Activated CD8-positive, alpha-beta memory T cell treated with anti-CD3 and anti-CD28 coated beads for 4 hours (primary cell): ENCODE measurements around the gene DPY19L3.
"Not testable (repeated sequence)": the region's sequence is repeated elsewhere in the genome, so short reads cannot be mapped to it uniquely, and the experiment has no call there.

Experiments
- DNase-seq, 2 donors: peaks; one replicate each; pipeline ENCODE4 v3.0.0-alpha.2; 2020; ENCODE audit warnings: low read depth in 2 of 2

Gene DPY19L3, protein sequence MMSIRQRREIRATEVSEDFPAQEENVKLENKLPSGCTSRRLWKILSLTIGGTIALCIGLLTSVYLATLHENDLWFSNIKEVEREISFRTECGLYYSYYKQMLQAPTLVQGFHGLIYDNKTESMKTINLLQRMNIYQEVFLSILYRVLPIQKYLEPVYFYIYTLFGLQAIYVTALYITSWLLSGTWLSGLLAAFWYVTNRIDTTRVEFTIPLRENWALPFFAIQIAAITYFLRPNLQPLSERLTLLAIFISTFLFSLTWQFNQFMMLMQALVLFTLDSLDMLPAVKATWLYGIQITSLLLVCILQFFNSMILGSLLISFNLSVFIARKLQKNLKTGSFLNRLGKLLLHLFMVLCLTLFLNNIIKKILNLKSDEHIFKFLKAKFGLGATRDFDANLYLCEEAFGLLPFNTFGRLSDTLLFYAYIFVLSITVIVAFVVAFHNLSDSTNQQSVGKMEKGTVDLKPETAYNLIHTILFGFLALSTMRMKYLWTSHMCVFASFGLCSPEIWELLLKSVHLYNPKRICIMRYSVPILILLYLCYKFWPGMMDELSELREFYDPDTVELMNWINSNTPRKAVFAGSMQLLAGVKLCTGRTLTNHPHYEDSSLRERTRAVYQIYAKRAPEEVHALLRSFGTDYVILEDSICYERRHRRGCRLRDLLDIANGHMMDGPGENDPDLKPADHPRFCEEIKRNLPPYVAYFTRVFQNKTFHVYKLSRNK

DNA sequence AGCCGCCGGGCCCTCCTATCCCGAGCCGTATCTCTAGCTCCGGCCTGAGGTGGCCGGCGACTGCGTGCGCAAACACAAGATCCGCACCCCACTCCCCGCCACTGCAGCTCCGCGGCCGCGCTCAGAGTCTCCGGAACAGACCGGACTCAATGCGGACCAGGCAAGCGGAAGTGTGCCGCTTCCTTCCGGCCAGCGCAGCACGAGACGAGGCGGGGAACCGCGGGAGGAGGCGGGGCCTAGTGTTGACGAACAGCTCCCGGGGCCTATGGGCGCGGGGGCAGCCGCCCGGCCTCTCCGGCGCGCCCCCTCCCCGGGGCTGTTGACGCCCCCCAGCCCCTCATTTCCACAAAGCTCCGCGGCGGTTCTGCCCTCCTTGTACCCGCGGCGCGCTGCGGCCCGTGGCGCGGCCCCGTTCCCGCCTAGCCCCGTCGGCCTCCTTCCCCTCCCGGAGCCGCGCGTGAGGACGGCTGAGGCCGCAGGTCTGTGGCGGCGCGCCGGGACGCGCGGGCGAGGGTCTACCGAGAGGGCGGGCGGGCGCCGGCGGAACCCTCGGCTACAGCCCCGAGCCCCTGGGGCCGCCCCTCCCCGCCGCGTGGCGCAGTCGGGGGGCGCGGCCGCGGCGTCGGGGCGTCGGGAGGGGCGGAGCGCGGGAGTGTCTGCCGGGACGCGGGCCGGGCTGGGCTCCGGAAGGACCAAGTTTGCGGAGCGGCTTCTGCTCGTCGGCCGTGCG, at the start of gene DPY19L3:
DPY19L3 (plus strand) TSS at position 340 of the 730 bp plus-strand sequence. CDS start 2,484 bp downstream, outside the sequence.
- peak; percentile 81 to 84 for DNase-seq

DNA sequence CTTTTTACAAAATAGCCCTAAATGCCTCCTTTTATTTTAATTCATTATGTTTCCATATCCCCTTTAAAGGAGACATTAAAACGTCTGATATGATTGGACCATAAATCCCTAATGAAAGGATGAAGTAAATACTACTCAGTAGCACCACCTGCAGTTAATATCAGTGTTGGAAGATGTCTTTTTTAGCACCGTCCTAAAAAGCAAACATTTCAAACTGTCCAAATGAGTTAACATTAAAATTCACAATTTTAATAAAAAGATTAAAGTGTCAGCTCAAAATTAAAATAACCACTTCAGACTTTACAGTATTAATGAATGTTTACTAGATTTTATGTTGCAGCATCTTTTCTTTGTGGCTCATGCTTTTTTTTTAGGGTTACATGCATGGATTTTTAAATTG, 47.9 kb upstream of the DPY19L3 start:
- no peak for DNase-seq

DNA sequence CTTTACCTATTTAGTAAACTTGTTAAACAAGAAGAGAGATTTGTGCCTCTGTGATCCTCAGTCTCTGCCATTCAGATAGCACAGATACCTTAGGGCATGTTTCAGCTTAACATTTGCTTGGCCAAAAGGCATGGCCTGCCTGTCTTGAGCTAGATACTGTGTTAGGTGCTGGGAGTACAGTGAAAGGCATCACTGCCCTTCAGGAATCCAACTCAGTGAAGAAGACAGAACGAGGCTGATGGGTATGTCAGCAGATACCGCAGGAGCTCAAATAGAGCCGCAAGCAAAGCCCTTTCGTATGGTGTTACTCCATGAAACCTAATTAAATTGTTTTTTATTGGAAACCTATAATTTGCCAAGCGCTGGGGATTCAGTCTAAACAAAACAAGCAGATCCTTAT, 47.2 kb upstream of the DPY19L3 start:
- no peak for DNase-seq

DNA sequence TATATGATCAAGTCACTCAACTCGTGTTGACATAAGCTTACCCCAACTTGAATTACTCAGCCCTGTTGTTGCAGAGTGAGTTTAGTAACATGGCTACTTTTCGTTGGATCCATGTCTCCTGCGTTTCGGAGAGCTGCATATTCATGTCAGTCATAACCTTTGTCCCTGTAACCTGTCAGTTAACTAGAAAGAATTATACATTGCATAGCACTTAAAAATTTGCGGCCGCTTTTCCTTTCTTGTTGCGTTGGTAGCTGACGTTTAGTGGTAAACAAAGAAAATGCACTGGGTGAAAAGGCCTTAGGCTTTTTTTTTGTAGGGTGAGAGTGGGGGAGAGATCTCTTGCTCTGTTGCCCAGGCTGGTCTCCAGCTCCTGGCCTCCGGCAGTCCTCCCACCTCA, 46.0 kb upstream of the DPY19L3 start:
- DNase-seq, result no peak

DNA sequence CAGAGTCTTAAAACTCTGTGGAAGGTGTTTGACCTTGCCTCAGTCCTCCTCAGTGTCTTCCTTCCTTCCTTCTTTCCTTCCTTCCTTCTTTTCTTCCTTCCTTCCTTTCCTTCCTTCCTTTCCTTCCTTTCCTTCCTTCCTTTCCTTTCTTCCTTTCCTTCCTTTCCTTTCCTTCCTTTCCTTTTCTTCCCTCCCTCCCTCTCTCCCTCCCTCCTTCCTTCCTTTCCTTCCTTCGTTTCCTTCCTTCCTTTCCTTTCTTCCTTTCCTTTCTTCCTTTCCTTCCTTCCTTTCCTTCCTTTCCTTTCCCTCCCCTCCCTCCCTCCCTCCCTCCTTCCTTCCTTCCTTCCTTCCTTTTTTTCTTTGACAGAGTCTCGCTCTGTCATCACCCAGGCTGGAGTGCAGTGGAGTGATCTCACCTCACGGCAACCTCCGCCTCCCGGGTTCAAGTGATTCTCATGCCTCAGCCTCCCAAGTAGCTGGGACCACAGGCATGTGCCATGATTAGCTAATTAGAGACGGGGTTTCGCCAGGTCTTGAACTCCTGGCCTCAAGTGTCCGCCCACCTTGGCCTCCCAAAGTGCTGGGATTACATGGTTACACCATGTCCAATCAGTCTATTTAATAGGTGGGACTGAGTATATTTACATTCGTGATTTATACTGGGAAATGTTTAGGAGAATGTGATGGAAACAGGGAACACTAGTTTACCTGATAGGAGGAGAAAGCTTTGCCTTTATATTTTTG, 43.8 kb upstream of the DPY19L3 start:
- DNase-seq, result no peak

DNA sequence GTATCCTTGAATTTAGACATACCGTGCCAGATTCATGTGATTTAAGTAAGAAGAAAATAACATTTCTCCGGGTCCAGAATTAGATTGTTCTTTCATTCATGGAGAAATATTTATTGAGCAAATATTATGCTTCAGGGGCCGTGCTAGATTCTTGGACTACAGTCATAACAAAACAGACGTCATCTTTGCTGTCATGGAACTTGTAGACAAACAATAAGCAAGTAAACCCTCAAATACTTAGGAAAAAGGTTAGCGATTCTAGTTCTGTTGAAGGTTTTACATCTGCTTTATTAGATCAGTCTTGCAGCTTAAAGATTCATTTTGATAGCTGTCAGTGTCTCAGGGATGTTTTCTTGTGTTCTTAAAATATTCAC, 43.3 kb upstream of the DPY19L3 start:
- DNase-seq, result no peak

DNA sequence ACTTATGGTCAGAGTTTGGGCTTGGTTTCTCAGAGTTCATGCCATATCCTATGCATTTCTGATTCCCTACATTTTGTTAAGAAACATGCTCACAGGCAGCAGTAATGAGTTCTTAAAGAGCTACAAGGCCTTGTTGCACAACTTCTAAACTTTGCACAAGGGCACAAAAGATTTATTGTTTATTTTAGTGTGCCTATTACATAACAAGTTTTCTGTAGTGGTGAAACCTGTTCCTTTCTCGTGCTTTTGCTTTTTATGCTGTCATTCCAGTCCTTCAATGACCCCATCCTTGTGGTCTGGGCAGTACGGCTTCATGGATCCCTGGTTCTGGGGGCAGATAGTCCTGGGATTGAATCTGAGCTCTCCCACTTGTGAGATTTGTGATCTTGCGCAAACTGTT, 42.4 kb upstream of the DPY19L3 start:
- no peak for DNase-seq

DNA sequence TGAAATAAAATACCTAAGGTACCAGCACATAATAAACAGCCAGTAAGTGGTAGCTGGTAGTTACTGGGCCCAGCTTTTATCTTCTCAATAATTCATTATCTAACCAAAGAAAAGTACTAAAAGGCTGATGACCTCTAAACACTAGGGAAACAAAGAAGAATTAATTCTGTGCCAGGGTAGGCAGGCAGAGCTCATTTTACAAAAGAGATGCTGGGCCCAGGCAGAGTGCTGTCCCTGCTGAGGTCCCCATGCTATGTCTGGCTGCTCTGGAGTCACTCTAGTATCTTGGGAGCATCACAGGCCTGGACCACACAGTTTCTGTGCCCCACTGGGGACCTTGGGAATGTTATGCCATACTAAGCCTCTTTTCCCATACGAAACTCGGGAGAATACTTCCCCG, 41.9 kb upstream of the DPY19L3 start:
- no peak for DNase-seq

DNA sequence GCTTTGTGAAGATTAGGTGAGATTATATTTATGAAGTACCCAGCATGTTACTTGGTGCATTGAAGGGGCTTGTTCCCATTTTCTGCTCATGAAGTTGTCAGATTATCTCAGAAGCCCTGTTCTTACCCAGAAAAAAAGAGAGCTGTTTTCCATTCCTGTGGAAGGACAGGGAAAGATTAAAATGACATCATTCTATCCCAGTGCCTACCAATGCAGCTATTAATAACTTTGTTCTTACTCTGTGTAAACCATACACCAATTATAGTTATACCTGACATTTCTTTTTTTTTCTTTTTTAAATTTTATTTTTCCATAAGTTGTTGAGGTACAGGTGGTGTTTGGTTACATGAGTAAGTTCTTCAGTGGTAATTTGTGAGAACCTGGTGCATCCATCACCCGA, 41.5 kb upstream of the DPY19L3 start:
- no peak for DNase-seq

DNA sequence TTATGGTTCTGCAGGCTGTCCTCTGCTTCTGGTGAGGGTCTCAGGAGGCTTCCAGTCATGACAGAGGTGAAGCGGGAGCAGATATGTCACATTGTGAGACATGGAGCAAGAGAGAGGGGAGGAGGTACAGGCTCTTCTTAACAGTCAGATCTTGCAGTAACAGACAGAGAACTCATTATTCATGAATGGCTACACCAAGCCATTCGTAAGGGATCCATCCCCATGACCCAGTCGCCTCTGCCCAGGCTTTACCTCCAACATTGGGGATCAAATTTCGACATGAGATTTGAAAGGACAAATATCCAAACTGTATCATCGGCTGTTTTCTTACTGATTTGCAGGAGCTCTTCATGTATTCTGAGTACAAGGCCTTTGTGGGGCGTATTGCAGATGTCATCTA, 38.5 kb upstream of the DPY19L3 start:
- DNase-seq, result no peak

DNA sequence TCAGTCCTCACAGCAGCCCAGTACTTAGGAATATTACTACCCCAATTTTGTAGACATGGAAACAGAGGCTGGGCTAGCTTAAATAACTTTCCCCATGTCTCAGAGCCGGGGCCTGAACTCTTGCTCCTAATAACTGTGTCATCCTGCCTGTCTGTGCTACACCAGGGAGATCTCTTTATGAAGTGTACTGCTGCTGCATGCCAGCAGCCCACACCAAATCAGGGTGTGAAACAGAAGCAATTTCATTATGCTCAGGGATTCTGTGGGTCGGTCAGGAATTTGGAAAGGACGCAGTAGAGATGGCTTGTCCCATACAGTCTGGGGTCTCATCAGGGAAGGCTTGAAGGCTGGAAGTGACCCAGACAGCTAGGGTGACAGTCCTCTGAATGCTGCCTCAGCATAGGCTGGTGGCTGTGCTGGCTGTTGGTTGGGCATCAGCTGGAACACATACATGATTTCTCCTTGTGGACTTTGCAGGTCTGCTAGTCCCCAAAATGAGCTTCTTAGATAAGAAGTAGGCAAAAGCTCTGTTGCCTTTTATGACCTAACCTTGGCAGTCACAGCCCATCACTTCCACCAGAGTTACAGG, 37.5 kb upstream of the DPY19L3 start:
- DNase-seq, result no peak

DNA sequence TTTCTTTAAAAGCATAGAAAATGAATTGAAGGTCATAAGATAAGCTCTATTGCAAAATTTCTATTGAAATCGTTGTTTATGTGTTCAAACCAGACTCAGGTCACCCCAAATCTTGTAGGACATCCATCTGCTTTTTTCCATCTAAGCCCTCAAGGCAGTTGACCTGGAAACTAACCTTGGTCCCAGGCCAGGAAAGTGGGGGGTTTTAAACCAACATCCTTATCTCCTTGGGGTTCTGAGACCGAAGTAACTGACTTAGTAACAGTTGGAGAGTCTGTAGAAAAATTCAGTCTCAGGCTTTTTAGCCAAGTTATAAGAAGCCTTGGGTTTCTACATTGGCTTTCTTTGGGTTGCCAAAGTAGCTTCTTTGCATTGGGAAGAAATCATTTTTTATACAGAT, 36.8 kb upstream of the DPY19L3 start:
- no peak for DNase-seq

DNA sequence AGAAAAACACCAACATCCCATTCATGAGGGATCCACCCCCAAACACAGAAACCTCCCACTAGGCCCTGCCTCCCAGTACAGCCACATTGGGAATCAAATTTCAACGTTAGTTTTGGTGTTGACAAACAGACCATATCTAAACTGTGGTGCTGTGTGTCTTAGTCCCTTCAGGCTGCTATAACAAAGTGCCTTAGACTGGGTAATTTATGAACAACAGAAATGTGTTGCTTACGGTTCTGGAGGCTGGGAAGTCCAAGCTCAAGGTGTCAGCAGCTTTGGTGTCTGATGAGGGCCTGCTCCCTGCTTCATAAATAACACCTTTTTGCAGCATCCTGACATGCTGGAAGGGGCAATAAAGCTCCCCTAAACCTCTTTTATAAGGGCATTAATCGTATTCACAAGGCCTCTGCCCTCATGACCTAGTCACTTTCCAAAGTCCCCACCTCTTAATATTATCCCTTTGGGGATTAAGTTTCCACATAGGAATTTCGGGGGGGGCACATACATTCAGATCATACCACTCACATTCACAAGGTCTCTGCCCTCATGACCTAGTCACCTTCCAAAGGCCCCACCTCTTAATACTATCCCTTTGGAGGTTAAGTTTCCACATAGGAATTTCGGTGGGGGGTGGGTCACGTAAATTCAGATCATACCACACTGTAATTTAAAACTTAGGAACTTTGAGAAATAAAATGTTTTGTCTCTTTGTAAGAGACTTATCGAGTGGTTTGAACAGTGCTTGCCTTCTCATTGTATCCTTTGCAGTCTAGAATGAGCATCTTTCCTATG, 32.6 kb upstream of the DPY19L3 start:
- no peak for DNase-seq

DNA sequence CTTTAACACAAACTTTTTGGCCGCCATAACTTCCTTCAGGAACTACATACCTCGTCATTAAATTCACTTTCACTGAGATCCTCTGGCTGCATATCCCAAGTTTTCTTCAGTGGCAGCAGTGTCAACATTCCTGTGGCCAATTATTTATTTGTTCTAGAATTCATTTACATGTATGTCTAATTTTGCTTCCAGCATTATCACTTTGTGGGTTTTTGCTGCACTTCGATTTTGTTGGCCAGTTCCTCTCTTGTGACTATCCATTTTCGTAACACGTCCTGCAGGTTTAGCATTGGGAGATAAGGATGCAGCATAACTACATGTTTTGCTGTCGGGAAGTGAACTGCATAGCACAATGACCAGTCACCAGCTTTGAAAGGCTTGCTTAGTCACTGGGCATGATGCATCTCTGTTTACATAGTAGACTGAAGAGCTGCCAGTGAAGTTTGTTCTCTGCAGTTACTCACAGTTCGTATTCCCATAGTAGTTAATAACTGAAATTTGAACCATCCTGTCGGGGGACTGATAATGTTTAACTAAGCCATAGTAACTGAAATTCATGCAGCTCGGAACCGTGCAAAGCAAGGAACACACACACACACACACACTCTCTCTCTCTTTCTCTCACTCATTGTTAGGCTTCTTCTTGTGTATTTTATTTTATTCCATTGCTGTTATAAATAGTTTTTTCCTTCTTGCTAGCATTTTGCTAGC, 31.8 kb upstream of the DPY19L3 start:
- DNase-seq, result no peak

DNA sequence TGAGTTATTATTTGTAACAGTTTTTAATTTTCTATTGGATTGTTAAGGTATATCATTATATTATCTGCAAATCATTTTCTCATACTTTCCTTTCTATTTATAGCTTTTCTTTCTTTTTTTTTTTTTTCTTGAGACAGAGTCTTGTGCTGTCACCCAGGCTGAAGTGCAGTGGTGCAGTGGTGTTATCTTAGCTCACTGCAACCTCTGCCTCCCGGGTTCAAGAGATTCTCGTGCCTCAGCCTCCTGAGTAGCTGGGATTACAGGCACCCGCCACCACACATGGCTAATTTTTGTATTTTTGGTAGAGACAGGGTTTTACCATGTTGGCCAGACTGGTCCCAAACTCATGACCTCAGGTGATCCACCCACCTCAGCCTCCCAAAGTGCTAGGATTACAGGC, 31.2 kb upstream of the DPY19L3 start:
- not testable (repeated sequence) for DNase-seq

DNA sequence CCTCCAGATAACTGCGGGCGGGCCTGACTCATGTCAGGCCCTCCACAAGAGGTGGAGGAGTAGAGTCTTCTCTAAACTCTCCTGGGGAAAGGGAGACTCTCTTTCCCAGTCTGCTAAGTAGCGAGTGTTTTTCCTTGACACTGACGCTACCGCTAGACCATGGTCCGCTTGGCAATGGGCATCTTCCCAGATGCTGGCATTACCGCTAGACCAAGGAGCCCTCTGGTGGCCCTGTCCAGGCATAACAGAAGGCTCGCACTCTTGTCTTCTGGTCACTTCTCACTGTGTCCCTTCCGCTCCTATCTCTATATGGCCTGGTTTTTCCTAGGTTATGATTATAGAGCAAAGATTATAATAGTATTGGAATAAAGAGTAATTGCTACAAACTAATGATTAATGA, 28.5 kb upstream of the DPY19L3 start:
- DNase-seq, result not testable (repeated sequence)

DNA sequence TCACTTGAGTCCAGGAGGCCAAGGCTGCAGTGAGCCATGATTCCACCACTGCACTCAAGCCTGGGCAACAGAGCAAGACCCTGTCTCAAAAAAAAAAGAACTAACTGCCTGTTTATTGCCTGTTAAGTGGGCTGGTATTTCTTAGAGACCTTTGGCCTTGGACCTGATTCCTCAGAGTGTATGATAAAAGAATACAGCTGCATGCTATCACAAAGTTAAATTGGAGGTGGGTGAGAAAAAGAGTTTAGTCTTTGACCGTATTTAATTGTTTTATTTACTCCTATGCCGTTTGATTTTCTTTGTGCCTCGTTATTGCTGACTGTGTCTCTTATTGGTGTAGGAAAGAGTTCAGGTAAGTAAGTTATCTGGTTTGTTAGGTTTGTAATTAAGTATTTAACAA, 25.3 kb upstream of the DPY19L3 start:
- DNase-seq, result no peak

DNA sequence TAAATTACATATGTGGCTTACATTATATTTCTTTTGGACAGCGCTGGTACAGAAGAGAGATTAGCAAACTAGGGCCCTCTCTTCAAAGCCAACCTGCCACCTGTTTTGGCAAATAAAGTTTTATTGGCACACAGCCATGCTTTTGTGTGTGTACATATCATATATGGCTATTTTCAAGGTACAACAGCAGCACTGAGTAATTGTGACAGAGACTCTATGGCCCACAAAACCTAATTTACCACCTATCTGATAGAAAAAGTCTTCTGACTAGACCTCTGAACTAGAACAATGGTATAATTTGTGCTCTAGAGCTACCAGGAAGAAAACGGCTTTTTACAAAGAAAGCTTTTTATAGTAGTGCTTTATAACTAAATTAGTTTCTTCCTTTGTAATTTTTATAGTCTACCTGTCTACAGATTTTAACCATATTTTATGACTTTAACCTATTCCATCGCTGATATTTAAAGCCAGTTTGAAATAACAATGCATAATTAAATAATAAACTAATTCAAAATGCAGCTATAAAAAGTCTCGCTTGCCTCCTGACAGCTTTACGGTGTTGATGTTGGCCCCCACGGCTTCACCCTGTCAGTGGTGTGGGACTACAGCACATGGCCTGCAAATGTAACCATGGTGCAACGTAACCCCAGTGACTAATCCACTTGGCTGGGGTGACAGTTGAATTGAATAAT, 17.7 kb upstream of the DPY19L3 start:
- DNase-seq, result no peak

DNA sequence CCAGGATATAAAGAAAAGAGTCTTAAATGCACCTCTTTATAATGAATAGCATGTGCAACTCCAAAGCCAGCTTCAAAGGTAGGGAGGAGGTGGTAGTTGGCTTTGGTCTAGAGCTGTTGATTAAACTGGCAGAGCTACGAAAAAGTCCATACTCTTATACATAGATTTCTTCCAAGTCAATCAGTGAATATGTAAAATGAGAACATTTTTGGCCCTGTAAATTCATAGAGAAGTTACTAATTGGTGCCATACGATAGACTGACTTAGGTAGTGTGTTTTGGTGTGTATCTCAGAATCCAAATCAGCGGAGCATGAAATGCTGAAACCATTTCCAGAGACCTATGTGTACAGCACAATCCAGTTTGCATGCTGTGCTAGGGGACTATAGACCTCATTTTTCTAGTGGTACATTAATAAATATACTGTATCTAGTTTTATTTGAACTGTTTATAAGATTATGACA, 17.1 kb upstream of the DPY19L3 start:
- DNase-seq, result no peak
